ENCODE data around the gene MSX2.

Gene MSX2

DNA sequence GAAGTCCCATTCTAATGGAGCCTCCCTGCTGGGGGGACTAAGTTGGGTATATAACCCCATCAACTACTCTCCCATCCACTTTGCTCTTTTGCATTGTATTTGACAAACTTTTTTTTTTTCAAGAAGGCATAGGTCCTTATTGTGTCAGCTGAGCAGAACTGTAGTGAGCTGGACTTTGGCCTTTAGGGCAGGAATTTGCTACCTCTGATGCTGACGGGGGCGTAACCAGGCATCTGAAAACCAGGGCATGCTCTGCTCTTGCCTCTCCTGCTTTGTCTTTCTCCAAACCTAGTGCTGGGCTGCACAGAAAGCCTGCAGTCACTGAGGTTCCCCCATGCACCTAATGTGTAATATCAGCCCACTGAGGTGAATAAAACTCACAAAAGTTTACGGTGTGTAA is 49.0 kb downstream of the MSX2 start:
- DNase-seq: no peak

DNA sequence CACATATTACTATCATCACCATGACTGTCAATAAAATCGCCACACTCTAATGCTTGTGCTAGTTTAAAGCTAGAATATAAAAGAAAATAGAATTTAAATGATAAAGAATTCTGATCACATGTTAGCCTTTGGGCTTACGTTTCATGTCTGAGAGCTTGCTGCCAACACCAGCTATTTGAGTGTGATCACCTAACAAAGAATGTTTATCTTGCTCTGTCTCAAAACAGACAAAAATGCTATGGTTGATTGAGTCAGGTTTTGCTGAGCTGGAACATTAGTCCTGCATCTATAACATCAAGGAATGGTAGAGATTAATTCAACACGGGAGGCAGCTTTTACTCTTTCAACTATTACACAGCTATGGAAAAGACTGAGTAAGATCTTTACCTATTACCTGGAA is 50.7 kb downstream of the MSX2 start:
- DNase-seq: no peak

DNA sequence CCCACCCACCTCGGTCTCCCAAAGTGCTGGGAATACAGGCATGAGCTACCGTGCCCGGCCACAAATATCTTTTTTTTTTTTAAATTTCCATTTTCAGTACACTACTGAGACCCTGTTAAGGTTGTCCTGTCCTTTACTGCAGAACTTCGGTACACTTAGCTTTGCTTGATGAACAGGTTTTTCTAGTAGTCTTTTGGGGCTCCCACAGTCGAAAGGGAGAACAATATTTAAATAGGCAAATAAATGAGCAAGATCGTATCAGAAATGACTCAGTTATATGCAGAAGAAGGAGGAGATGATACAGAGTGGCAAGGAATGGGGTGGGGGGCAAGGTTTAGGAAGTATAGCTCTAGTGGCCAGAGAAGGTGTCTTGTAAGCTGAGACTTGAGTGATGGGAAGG is 52.7 kb downstream of the MSX2 start:
- DNase-seq: no peak

DNA sequence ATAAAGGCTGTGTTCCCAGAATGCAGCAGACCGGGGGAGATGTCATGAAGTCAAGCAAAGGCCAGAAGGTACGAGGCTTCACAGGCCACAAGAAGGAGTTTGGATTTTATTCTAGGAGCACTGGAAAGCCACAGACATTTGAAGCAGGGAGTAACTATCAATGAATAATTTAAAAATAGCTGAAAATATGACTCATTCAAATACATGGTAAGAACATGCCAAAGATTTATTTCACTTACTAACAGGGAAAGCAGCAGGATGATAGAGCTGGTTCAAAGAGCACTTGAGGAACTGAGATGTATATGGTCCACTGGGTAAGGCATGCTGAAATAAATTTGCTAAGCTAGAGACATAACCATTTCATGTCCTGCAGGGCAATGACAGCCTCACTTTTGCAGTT is 53.2 kb downstream of the MSX2 start:
- no peak for DNase-seq

Data from amygdala (tissue), 56 donors.